Panc1 (cell line): Measurements from ENCODE around the gene SPINK14.

ENCODE experiments used
- POLR2AphosphoS5 ChIP-seq: IDR thresholded peaks from 2 replicates; pipeline ENCODE4 v1.6.1; 2012; ENCODE audit warnings: mild to moderate bottlenecking, low read depth, low read length, moderate library complexity
- TF ChIP-seq, protein P1 (sequence below): fragments of 450-650 bp; IDR thresholded peaks from 2 replicates; pipeline ENCODE4 v1.5.1; 2017; ENCODE audit warnings: mild to moderate bottlenecking

DNA sequence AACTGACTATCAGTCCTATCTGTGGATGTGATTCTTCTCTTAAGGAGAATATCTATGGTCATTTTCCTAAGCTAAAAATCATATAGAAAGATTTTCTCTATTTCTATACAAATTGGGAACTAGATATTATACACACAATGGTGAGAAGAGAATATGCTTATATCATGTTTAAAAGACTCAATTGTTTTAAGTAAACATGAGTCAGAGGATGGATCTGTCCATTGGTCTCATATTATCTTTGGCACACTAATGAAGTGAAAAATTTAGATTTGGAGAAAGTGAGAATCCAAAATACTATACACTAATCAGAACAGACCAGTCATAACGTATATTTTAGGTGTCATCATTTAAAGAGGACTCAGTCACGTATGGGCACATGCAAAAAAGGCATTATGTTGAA, 16.5 kb upstream of the SPINK14 start:
- TF ChIP-seq, protein P1, sequence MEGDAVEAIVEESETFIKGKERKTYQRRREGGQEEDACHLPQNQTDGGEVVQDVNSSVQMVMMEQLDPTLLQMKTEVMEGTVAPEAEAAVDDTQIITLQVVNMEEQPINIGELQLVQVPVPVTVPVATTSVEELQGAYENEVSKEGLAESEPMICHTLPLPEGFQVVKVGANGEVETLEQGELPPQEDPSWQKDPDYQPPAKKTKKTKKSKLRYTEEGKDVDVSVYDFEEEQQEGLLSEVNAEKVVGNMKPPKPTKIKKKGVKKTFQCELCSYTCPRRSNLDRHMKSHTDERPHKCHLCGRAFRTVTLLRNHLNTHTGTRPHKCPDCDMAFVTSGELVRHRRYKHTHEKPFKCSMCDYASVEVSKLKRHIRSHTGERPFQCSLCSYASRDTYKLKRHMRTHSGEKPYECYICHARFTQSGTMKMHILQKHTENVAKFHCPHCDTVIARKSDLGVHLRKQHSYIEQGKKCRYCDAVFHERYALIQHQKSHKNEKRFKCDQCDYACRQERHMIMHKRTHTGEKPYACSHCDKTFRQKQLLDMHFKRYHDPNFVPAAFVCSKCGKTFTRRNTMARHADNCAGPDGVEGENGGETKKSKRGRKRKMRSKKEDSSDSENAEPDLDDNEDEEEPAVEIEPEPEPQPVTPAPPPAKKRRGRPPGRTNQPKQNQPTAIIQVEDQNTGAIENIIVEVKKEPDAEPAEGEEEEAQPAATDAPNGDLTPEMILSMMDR = no peak
- TF ChIP-seq POLR2AphosphoS5 = no peak
